ENCODE measurements around the gene MED14. TPM values are rescaled to one million over a fixed set of nuclear protein-coding genes. Genes with fewer than 3 reads are reported as not detected.
"Not testable (repeated sequence)": the region's sequence is repeated elsewhere in the genome, so short reads cannot be mapped to it uniquely, and the experiment has no call there.

The MED14 gene
- total RNA-seq, 1 donor from 2014 or later, result 16.3 TPM

DNA sequence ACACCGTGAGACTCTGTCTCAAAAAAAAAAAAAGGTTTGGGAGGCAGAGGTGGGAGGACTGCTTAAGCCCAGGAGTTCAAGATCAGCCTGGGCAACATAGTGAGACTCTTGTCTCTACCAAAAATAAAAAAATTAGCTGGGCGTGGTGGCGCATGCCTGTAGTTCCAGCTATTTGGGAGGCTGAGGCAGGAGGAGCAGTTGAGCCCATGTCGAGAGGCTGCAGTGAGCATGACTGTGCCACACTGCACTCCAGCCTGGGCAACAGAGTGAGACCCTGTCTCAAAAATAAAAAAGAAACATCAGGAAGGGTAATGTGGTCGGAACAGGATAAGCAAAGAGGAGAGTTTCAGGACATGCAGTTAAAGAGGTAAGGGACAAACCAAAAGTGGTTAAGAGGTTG, 2.8 kb downstream of the MED14 start:
- not testable (repeated sequence) for FAIRE-seq; DNase-seq (ENCODE audit: low spot score in 2 of 2)

DNA sequence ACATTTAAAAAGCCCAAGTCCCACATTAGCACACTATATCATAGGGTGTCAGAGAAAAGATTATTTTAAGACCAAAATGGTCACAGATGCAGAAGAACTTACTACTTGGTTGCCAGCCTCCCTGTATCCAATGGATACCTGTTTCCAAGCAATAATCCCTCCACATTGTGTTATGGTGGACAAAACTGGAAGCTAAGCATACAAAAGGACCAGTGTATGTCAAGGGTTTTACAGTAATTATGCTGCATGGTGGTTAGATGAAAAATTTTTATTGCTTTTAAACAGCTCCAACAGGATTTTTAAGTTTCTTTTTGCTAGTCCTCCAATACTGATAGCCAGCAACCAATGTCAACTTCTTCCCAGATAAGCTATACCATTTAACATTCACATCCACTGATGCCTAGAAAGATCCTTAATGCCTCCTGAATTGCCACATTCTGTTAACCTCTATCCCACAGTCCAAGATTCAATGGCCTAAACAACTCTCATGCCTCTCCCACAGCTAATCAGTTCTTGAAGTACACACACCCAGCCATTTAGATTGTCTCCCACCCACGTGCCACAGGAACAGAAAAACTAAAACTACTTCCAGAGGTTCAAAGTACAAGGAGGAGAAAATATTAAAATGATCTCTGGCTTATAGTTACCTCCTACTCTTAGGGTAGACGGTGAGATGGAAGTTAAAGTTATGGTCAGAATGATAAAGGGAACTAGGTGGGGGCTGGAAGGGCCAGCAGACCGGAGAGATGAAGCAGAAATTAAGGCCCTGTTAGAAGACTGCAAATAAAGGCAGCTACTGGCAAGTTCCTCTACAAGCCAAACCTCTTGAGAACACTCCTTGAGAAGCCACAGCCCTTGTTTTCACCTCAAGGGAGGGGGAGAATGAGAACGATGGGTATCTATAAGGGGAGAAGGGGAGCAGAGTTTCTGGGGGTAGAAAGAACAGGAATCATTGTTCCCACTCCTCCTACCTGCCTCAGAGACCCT, 5.5 kb downstream of the MED14 start:
- DNase-seq (ENCODE audit: low spot score in 2 of 2), result no peak
- no peak for FAIRE-seq

DNA sequence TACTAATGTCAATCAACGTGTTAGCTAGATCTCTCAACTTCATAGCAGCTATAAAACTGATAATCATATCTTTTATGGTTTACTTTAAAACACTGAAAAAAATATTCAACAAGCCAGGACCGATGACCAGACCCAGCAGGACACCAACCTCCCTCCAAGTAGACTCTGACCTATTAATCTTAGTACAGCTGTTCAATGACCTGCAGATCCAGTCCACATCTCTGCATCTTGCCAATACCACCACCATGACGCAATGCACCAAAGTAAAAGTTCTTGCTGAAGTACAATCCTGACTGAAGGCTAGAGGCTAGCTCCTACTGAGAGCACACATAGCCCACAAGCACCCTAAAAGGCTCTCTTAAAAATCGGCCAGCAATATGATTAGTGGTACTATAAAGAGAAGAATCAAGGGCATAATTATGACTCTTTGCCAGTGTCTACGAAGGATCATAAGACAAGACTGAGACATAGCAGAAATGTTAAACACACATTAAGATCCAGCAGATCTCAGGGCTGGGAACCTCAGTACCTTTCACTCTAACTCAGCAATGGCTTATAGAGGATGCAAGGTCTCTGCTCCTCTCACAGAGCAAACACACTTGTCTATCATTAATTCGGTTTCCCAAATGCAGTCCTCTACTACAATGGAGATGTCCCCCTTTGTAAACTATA, 7.6 kb downstream of the MED14 start:
- DNase-seq (ENCODE audit: low spot score in 2 of 2) (no peak), FAIRE-seq (no peak)

DNA sequence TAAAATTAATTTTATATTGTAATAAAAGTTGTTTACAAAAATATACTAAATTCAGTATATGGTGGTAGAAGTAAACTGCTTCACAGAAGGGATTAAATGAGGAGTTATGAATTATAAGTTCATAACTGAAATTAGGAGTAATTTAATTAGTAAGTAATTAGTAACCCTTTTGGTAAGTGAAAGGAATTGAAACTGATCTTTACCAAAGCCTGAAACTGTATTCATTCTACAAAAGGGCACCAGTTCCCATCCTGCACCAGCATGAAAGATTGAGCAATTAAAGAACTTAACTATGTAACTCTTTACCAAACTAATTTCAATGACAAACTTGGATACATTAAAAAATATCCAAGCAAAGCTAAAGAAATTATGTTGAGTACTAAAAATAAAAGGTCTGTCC, 8.2 kb downstream of the MED14 start:
- FAIRE-seq (no peak), DNase-seq (ENCODE audit: low spot score in 2 of 2) (no peak)

DNA sequence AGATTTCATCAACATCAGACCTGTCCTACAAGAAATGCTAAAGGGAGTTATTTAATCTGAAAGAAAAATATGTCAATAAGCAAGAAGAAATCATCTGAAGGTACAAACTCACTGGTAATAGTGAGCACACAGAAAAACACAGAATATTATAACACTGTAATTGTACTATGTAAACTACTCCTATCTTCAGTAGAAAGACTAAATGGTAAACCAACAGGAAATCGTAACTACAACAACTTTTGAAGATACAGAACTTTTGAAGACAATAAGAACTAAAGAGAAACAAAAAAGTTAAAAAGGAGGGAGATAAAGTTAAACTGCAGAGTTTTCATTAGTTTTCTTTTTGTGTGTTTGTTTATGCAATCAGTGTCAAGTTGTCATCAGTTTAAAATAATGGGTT, 12.4 kb downstream of the MED14 start:
- DNase-seq (ENCODE audit: low spot score in 2 of 2), result no peak
- no peak for FAIRE-seq

DNA sequence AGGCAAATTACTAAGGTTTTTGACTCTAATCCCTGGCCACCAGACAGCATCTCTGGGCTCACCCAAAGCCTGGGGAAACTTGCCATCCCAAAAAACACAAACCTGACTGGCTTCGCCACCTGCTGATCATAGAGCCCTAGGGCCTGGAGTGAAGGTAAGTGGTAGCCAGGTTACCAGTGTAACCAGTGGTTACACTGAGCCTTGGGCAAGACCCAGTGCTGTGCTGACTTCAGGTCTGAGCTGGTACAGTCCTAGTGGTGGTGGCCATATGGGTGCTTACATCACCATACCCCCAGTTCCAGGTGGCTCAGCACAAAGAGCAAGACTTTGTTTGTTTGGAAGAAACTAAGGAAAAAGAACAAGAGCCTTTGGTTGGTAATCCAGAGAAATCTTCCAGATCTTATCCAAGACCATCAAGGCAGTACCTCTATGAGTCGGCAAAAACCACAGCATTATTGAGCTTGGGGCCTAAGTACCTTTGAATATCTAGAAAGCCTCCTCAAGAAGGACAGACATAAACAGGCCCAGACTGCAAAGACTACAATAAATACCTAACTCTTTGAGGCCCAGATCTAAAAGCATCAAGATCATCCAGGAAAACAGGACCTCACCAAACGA, 13.7 kb downstream of the MED14 start:
- DNase-seq (ENCODE audit: low spot score in 2 of 2) (no peak), FAIRE-seq (no peak)

DNA sequence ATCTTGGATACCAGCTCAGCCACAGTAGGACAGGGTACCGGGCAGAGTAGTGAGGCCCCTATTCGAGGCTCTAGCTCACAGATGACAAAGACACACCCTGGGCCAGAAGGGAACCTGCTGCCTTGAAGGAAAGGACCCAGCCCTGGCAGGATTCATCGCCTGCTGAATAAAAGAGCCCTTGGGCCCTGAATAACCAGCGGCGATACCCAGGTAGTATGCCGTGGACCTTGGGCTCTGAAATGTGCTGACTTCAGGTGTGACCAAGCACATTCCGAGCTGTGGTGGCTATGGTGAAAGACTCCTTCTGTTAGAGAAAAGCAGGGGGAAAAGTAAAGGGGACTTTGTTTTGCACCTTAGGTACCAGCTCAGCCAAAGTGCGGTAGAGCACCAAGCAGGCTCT, 14.6 kb downstream of the MED14 start:
- FAIRE-seq, result no peak
- no peak for DNase-seq (ENCODE audit: low spot score in 2 of 2)

DNA sequence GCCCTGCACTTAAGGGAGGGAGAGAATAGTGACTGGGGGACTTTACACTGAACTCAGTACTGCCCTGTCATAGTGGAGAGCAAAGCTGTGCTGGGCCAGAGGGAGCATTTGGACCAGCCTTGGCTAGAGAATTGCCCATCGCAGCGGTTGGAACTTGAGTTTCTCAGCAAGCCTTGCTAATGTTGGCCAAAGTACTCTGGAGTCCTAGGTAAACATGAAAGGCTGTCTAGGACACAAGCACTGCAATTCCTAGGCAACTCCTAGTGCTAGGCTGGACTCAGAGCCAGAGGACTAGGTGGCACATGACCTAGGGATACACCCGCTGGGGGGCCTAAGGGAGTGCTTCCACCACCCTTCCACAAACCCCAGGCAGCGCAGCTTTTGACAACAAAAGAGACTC, 15.0 kb downstream of the MED14 start:
- FAIRE-seq, result no peak

DNA sequence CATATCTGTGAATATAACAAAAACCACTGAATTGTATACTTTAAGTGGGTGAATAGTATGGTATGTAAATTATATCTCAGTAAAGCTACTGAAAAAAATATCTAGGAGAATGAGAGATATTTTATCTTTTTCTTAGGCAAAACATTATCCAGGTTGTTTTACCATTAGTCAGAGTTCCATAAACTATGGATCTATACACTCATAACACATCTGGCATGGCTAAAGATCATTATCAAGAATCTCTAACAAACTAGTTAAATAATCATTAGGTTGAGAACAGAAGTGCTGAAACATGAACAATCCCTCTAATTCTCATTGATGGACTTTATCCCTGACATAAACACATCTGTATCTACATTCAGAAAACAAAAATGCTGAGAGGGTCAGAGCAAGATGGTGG, 15.6 kb downstream of the MED14 start:
- DNase-seq (ENCODE audit: low spot score in 2 of 2), result no peak
- no peak for FAIRE-seq

More for the DNA sequence above, 15.0 kb downstream of the MED14 start:
- DNase-seq (ENCODE audit: low spot score in 2 of 2), result no peak

DNA sequence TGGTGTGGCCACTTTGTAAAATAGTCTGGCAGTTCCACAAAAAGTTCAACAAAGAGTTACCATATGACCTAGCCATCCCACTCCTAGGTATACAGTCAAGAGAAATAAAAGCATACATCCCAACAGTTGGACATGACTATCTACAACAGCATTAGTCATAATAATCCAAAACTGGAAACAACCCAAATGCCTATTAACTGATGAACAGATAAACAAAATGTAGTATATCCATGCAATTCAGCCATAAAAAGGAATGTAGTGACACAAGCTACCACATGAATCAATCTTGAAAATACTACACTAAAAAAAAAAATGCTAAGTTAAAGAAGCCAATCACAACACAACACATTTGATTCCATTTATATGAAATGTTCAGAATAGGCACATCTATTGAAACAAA, 16.1 kb downstream of the MED14 start:
- FAIRE-seq, result no peak
- no peak for DNase-seq (ENCODE audit: low spot score in 2 of 2)

DNA sequence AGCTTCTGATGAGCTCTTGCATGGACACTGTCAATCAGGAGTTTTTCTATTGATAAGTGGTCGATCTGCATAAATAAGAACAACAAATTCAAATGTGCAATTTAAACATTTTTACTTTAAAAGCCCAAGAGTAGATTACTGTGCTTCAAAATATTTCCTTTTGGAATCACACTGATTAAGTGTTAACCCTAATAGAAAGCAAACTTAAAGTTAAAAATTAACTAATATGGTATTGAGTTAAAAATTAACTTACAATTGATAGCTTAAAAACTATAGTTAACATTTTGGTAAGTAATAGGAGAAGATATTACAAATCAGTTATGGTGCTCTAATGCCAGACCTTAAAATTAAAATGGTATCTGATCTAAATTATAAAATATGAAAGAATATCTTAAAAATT, 25.9 kb downstream of the MED14 start:
- peak; percentile 85 for FAIRE-seq
- DNase-seq (ENCODE audit: low spot score in 2 of 2), result no peak

DNA sequence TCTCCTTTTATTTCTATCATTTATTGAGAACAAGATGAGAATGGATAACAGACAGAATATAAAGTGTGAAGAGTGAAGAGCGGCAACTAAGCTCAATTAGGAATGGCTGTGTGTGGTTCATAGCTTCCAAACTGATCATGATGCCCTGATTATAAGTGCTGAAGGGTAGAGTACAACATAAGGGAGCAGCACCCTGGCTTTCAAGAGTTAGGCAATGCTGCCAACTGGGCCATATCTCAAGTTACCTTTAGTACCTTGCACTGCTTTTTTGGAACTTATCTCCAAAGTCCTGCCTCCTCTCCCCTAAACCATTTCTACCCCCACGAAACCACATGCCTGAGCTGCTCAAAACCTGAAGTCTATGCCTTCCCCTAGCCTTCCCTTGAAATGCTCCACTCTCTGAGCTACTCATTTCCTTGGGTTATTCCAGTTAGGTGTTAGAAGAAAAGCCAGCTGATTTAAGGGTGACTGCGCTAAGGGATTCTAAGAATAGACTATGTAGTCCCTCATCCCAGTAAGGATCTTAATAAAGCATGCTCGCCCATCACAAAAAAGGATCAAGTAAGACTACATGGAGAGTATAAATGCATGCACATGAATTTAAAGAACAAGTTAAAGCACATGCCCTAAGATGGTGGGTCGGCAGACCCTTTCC, 29.6 kb downstream of the MED14 start:
- DNase-seq (ENCODE audit: low spot score in 2 of 2) (no peak), FAIRE-seq (no peak)

DNA sequence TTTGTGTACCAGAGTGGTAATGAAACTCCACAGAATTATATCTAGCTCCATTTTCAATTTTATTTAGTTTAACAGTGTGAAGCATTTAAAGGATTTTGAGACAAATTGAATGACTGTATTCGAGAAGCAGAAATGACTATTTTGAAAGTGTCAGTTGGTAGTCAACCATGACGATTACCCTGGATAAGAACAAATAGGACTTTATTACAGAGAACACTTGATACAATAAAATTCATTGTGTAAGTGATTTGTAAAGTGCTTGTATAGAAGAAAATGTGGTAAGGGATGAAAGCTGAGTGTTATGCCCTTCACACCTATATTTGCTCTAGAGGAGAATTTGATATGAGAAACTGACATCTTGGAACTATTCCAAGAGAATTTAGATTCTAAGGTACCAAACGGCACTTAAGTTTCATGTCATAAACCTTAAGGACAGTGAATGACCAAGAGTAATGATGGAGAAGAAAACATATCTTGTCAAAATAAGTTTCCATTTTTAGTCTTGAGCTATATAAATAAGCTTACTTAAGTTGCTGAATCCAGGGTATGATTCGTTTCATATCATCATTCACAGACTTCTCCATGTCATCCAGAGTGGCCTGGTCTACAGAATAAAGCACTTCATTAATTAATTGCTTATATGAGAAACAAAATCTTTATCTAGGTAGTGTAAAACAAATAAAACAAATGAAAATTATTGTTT, 34.6 kb downstream of the MED14 start:
- FAIRE-seq, result peak; percentile 6
- DNase-seq (ENCODE audit: low spot score in 2 of 2), result no peak

DNA sequence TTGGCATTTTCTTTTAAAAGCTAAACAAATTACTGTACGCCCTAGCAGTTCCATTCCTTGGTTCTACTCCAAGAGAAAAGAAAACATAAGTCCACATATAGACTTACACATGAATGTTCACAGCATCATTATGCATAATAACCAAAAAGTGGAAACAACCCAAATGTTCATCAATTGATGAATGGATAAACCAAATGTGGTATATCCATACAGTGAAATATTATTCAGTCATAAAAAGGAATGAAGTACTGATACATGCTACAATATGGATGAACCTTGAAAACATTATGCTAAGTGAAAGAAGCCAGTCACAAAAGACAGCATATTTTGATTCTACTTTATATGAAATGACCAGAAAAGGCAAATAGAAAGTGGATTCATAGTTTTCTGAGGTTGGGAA, 36.5 kb downstream of the MED14 start:
- DNase-seq (ENCODE audit: low spot score in 2 of 2) (no peak), FAIRE-seq (no peak)

DNA sequence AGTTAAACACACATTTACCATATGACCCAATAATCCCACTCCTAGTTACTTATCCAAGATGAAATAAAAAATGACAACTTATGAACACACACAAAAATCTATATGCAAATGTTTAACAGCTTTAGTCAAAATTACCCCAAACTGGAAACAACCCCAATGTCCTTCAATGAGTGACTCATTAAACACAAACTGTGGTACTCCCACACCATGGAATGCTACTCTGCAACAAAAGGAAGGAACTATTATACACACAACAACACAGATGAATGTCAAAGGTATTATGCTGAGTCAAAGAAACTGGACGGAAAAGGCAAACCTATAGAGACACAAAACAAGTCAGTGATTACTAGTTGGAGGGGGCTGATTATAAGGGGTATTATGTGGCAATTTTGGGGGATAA, 40.5 kb downstream of the MED14 start:
- no peak for DNase-seq (ENCODE audit: low spot score in 2 of 2)
- FAIRE-seq, result no peak

DNA sequence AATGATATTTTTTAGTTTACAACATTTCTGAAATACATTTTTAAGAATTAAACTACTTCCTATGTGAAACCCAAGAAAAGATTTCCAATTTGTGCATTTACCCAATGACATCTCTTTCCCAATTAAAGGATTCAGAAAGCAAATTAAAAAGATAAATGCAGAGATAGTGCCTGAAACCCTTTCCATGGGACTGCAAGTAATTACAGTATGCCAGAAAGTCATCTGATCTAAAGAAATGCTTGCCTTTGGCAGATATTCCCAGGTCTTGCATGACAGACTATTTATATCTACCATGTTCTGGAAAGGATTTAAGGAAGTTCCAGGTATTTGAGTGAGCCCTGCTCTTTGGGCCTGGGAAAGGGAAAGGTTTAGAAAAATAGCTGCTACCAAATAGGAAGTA, 46.4 kb downstream of the MED14 start:
- FAIRE-seq (no peak), DNase-seq (ENCODE audit: low spot score in 2 of 2) (no peak)

DNA sequence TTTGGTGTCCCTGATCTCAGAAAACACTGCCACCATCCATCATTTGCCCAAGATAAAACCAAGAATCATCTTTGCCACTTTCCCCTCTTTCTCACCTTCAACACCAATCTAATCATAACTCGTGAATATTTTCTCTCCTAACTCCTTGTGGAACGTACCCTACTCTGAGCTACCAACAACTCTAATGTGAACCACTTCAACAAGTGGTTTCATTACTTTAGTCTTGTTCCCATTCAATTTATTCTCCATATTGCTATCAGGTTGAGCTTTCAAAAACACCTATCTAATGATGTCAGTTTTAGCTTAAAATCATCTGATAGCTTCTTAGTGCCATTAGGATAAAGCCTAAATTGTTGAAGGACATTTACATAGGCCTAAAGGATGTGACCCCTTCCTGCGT, 48.2 kb downstream of the MED14 start:
- DNase-seq (ENCODE audit: low spot score in 2 of 2) (no peak), FAIRE-seq (no peak)

DNA sequence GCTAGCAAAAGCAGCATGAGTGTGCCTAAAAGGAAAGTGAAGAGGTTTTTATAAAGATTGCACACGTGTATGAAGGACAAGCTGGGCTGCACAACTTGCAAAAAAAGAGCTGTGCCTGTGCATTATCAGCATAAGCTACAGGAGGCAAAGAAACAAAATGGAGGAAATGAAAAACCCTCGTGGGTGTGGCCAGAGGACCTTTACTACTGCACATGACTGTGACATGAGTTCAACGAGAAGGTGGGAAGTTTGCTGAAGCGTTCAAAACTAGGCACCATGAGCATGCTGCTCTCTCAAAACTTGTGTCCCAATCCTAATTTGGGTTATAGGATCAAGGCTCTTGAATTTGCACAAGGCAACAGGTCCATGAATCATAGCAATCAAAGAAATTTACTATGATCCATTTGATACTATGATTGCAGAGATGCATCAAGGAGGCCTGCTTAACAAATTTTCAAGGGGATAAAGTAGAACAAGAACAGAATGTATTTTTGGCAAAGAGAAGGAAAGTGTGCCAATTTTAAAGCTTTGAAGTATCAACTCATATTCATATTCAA, 49.9 kb downstream of the MED14 start:
- no peak for DNase-seq (ENCODE audit: low spot score in 2 of 2)
- FAIRE-seq, result no peak

DNA sequence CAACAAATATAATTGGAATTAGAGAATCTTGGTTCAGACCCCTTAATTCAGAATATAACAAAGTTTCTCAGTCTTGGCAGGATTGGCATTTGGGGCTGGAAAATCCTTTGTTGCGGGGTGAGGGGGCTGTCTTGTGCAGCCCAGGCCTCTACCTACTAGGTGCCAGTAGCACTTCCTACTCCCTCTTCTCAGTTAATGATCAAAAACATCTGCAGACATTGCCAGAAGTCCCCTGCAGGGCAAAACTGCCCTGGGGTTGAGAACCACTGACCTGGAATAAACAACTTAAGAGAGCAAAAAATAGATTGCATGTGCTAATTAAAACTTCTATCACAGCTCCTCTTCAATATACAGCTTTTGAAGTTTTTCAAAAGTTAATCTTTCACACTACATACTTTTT, 51.2 kb downstream of the MED14 start:
- FAIRE-seq (no peak), DNase-seq (ENCODE audit: low spot score in 2 of 2) (no peak)

DNA sequence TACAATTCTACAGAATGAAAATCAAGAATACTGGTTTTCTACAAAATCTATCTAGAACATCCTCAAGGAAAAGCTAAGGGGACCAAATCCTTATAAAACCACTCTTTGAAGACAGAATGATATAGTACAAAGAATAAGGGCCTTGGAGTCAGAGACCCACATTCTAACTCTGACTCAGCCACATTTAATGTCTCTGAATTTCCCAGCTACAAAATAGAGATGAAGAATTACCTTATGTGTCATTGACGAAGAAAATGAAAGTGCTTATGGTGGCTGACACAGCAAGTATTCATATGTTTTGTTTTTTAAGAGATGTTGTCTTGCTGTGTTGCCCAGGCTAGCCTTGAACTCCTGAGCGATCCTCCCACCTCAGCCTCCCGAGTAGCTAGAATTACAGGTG, 52.1 kb downstream of the MED14 start:
- DNase-seq (ENCODE audit: low spot score in 2 of 2), result no peak
- FAIRE-seq, result no peak

Data from frontal cortex (tissue), 4 donors.